ENCODE data around the gene CD83. TPM values are rescaled to one million over a fixed set of nuclear protein-coding genes. Genes with fewer than 3 reads are reported as not detected.

Gene CD83
- total RNA-seq, 2 experiments from 2014 or later, result 10.5 to 11.5 TPM

Other genes with a start within 250 kb of the CD83 start
- gene RNF182, start 192.8 kb upstream of the CD83 start, total RNA-seq, result not detected